ENCODE data around the gene CHRM5.

DNA sequence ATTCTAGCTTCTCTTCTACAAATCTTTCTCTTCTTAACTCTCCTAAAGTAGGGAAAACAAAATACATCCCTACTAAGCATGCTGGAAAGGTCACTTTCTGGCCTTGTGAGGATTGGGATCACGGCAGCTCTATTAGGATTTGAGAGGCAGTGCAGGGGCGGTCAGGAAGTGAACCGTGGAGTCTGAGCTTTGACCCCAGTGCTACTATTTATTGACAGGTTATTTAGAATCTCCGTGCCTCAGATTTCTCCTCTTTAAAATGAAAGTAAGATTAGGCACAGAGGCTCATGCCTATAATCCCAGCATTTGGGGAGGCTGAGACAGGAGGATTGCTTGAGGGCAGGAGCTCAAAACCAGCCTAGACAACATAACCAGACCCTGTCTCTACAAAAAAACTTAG is 42.0 kb upstream of the CHRM5 start:
- TF ChIP-seq, protein P1, sequence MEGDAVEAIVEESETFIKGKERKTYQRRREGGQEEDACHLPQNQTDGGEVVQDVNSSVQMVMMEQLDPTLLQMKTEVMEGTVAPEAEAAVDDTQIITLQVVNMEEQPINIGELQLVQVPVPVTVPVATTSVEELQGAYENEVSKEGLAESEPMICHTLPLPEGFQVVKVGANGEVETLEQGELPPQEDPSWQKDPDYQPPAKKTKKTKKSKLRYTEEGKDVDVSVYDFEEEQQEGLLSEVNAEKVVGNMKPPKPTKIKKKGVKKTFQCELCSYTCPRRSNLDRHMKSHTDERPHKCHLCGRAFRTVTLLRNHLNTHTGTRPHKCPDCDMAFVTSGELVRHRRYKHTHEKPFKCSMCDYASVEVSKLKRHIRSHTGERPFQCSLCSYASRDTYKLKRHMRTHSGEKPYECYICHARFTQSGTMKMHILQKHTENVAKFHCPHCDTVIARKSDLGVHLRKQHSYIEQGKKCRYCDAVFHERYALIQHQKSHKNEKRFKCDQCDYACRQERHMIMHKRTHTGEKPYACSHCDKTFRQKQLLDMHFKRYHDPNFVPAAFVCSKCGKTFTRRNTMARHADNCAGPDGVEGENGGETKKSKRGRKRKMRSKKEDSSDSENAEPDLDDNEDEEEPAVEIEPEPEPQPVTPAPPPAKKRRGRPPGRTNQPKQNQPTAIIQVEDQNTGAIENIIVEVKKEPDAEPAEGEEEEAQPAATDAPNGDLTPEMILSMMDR (IDR thresholded peaks at IDR 0.05) = no peak
- TF ChIP-seq POLR2A (IDR thresholded peaks at IDR 0.05) = no peak

Measured in uterus (tissue), 2 donors.